Breast epithelium (tissue), 3 donors: Measurements from ENCODE around the gene RTN4RL1.

Experiments used
- CTCF ChIP-seq, 3 donors: fragments of 450-650 bp; IDR thresholded peaks; one replicate each; pipeline ENCODE4 v1.5.1; 2016 to 2017; ENCODE audit warnings: antibody characterized with exemption in 3 of 3, mild to moderate bottlenecking in 3 of 3, moderate library complexity in 3 of 3
- POLR2AphosphoS5 ChIP-seq, 3 donors: sonication (generic); formaldehyde crosslinking; IDR thresholded peaks; one replicate each; pipeline ENCODE4 v1.6.1; 2017; ENCODE audit warnings: antibody characterized with exemption in 3 of 3

- TF ChIP-seq CTCF (IDR thresholded peaks at IDR 0.05), result no peak
- no peak for TF ChIP-seq POLR2AphosphoS5 (IDR thresholded peaks at IDR 0.05)
Measured at GRCh38 chr17:2044263-2044894, 19.2 kb upstream of the RTN4RL1 start.
